OCI-LY3 (cell line): Measurements from ENCODE around the gene RNF121.

Experiments used
- H2AFZ ChIP-seq: fragments of 200-600, 300-600 bp; shearing (Covaris generic); 2 replicates; pipeline ENCODE4 v1.6.0; 2014; ENCODE audit warnings: antibody characterized with exemption, low read depth, low read length
- H3K27ac ChIP-seq: fragments of 200-600, 300-600 bp; sonication (generic); 2 replicates; pipeline ENCODE4 v1.5.1; 2014; ENCODE audit warnings: mild to moderate bottlenecking, low read length, moderate library complexity, mixed read lengths
- H3K27me3 ChIP-seq: fragments of 200-600, 300-600 bp; sonication (generic); 2 replicates; pipeline ENCODE4 v1.6.1; 2014; ENCODE audit warnings: low read depth, low read length, mixed read lengths
- H3K36me3 ChIP-seq: fragments of 200-600, 300-600 bp; sonication (generic); replicated peaks from 2 replicates; pipeline ENCODE3; 2014; ENCODE audit warnings: low read depth, low read length, mixed read lengths
- H3K4me1 ChIP-seq: fragments of 300-600, 200-600 bp; sonication (generic); 2 replicates; pipeline ENCODE4 v1.6.1; 2014; ENCODE audit warnings: low read length, mixed read lengths
- H3K4me2 ChIP-seq: fragments of 200-600, 300-600 bp; sonication (generic); 2 replicates; pipeline ENCODE4 v1.6.1; 2014; ENCODE audit warnings: low read length, mixed read lengths
- H3K4me3 ChIP-seq: fragments of 300-600, 200-600 bp; sonication (generic); 2 replicates; pipeline ENCODE4 v1.5.1; 2014; ENCODE audit warnings: antibody characterized with exemption, mild to moderate bottlenecking, low read length, moderate library complexity
- H3K79me2 ChIP-seq: fragments of 300-600, 200-600 bp; shearing (Covaris generic); 2 replicates; pipeline ENCODE4 v1.6.1; 2014; ENCODE audit warnings: mild to moderate bottlenecking, low read length, mixed read lengths
- H3K9ac ChIP-seq: fragments of 300-600, 200-600 bp; shearing (Covaris generic); 2 replicates; pipeline ENCODE4 v1.6.0; 2014; ENCODE audit warnings: mild to moderate bottlenecking, low read length, moderate library complexity
- H3K9me3 ChIP-seq: fragments of 200-600, 300-600 bp; shearing (Covaris generic); 2 replicates; pipeline ENCODE4 v1.6.1; 2014; ENCODE audit warnings: low read length, mixed read lengths; ENCODE audit not compliant: insufficient read depth
- H4K20me1 ChIP-seq: fragments of 200-600, 300-600 bp; sonication (generic); 2 replicates; pipeline ENCODE4 v1.6.1; 2016; ENCODE audit warnings: low read length, mixed read lengths; ENCODE audit not compliant: insufficient read depth
- EZH2phosphoT487 ChIP-seq: fragments of 200-600 bp; shearing (Covaris generic); IDR thresholded peaks from 2 replicates; pipeline ENCODE4 v1.6.1; 2018; ENCODE audit warnings: antibody characterized with exemption, mixed run types, low read depth
- TF ChIP-seq, protein P1 (sequence below): fragments of 200-600, 300-600 bp; sonication (generic); IDR thresholded peaks from 2 replicates; pipeline ENCODE4 v1.5.1; 2014; ENCODE audit warnings: antibody characterized with exemption, low read length, low read depth

RNF121 gene

DNA sequence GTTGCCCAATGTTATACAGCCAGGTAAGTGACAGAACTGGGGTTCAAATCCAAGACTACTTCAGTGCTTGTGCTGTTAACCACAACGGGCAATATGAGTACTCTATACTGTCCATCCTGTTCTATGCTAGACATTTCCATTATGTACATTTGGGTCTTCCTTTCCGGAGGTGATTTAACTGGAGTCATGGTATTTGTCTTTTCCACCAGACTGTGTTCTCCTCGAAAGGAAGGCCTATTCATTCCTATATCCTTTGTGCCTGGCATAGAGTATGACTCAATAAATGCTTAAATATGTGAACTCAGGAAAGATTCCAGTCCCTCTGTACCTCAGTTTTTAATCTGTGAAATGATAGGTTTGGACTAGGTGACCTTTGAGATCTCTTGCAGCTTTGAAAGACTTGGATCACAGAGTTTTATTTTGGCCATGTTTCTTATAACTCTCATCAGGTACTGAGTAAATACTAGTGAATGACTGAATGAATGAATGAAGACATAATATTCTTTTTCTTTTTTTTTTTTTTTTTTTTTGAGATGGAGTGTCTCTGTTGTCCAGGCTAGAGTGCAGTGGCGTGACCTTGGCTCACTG, 6.6 kb downstream of the RNF121 start:
- peaks cover 50% of the 10 kb centered on the region for H3K4me1 ChIP-seq
- no peak overlapping the region for H3K27ac ChIP-seq
- no peak for TF ChIP-seq EZH2phosphoT487
- TF ChIP-seq, protein P1, sequence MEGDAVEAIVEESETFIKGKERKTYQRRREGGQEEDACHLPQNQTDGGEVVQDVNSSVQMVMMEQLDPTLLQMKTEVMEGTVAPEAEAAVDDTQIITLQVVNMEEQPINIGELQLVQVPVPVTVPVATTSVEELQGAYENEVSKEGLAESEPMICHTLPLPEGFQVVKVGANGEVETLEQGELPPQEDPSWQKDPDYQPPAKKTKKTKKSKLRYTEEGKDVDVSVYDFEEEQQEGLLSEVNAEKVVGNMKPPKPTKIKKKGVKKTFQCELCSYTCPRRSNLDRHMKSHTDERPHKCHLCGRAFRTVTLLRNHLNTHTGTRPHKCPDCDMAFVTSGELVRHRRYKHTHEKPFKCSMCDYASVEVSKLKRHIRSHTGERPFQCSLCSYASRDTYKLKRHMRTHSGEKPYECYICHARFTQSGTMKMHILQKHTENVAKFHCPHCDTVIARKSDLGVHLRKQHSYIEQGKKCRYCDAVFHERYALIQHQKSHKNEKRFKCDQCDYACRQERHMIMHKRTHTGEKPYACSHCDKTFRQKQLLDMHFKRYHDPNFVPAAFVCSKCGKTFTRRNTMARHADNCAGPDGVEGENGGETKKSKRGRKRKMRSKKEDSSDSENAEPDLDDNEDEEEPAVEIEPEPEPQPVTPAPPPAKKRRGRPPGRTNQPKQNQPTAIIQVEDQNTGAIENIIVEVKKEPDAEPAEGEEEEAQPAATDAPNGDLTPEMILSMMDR: no peak
- no peak overlapping the region for H3K9ac ChIP-seq
- no peaks in the 10 kb centered on the region for H3K9me3 ChIP-seq
- no peaks in the 10 kb centered on the region for H3K27me3 ChIP-seq
- H3K79me2 ChIP-seq: peaks cover 99% of the 10 kb centered on the region
- H3K36me3 ChIP-seq: peaks cover 27% of the 10 kb centered on the region
- H3K4me3 ChIP-seq: no peak overlapping the region
- H4K20me1 ChIP-seq: peaks cover 39% of the 10 kb centered on the region
- no peak overlapping the region for H2AFZ ChIP-seq
- H3K4me2 ChIP-seq: no peak overlapping the region

DNA sequence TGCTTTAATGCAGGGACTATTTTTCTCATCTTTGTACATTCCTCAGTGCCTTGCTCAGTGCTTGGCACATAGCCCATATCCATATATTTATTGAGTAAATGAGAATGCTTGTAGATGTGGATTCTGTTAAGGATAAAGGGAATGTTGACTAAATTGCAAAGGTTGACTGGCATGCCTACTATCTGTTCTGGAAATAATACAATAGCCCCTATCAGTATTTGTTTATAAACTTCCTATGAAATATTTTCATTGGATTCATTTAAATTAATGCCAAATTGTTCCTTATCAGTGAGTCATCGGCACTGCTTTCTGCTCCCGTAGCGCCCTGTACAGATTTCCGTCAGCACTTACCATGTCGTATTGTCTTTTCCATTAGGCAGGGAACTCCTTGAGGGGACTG, 8.0 kb downstream of the RNF121 start:
- no peak overlapping the region for H3K9ac ChIP-seq
- H3K9me3 ChIP-seq: no peaks in the 10 kb centered on the region
- no peaks in the 10 kb centered on the region for H3K27me3 ChIP-seq
- H3K27ac ChIP-seq: no peak overlapping the region
- peaks cover 99% of the 10 kb centered on the region for H3K79me2 ChIP-seq
- H3K4me1 ChIP-seq: peaks cover 36% of the 10 kb centered on the region
- H3K4me2 ChIP-seq: no peak overlapping the region
- peaks cover 27% of the 10 kb centered on the region for H3K36me3 ChIP-seq
- peaks cover 51% of the 10 kb centered on the region for H4K20me1 ChIP-seq
- no peak overlapping the region for H3K4me3 ChIP-seq
- TF ChIP-seq, protein P1: no peak
- no peak for TF ChIP-seq EZH2phosphoT487
- H2AFZ ChIP-seq: no peak overlapping the region

DNA sequence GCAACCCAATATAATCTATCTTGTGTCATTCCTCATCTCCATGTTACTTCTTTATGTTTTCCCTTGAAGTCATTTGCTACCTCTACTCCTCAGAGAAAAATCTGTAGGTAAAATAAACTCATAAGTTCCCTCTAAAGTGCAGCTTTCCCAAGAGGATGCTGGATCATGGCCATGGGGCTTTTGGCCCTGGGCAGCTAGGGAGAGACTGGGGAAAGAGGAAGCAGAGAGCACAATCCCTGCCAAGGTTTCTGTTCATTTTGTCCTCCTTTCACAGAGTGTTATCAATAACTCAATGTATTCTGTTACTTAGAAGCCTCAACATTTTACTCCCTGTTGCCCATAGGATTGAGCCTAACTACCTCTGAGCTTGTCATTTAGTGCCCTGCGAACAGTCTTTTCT, 9.0 kb downstream of the RNF121 start:
- peaks cover 51% of the 10 kb centered on the region for H4K20me1 ChIP-seq
- peaks cover 96% of the 10 kb centered on the region for H3K79me2 ChIP-seq
- no peaks in the 10 kb centered on the region for H3K9me3 ChIP-seq
- H3K27me3 ChIP-seq: no peaks in the 10 kb centered on the region
- no peak overlapping the region for H2AFZ ChIP-seq
- H3K27ac ChIP-seq: no peak overlapping the region
- H3K36me3 ChIP-seq: peaks cover 27% of the 10 kb centered on the region
- H3K4me3 ChIP-seq: no peak overlapping the region
- TF ChIP-seq, protein P1: no peak
- no peak for TF ChIP-seq EZH2phosphoT487
- H3K4me1 ChIP-seq: peaks cover 26% of the 10 kb centered on the region
- no peak overlapping the region for H3K9ac ChIP-seq
- H3K4me2 ChIP-seq: no peak overlapping the region

DNA sequence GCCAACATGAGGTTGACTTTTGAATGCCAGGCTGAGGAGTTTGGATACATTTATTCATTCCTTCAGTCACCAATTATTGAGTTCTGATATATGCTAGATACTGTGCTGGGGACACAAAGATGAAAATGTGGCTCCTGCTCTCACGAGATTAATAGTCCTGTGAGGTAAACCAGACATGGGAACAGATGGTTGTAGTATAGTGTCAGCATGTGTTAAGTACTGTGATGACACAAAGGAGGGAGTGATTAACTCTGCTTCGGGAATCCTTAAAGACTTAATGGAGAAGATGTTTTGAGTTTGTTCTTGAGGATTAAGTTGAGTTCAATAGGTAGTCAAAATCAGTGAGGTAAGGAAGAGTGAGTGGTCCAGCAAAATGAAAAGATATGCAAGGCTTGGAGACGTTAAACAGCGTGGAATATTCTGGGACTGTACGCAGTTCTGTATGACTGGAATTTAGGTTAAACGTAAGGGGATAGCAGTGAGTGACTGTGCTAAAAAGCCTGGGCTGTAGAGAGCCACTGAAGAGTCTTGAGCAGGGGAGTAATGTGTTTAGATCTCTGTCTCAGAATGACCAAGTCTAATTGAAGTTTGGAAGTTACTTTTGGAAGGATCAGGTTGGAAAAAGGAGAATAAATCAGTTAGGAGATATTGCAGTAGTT, 11.8 kb downstream of the RNF121 start:
- Histone ChIP-seq H3K9me3 (no peaks in the 10 kb centered on the region), H3K36me3 (peaks cover 28% of the 10 kb centered on the region), H4K20me1 (peaks cover 49% of the 10 kb centered on the region), H3K27ac (no peak overlapping the region), H3K4me3 (no peak overlapping the region), H3K4me1 (peaks cover 17% of the 10 kb centered on the region), H2AFZ (no peak overlapping the region), H3K79me2 (peaks cover 95% of the 10 kb centered on the region), H3K9ac (no peak overlapping the region), H3K27me3 (no peaks in the 10 kb centered on the region), H3K4me2 (no peak overlapping the region)
- TF ChIP-seq, protein P1: no peak
- TF ChIP-seq EZH2phosphoT487: no peak
